ENCODE data around the gene SIK2. TPM values are rescaled to one million over a fixed set of nuclear protein-coding genes. Genes with fewer than 3 reads are reported as not detected.

Gene SIK2
- total RNA-seq, 4 donors from 2014 or later = 6.6 to 19.1 (median 16.2) TPM

- H3K9me3 ChIP-seq = no peaks in the 10 kb centered on the region
- 93 to 100% methylated on average over 3 of the region's 3 CpGs for WGBS, 2 donors (ENCODE audit: low coverage in 1 of 2)
- H3K36me3 ChIP-seq = peaks cover 0 to 11% (median 4%) of the 10 kb centered on the region in 4 donors
- no peak for TF ChIP-seq CTCF (IDR thresholded peaks at IDR 0.05)
- no peak for TF ChIP-seq POLR2A (IDR thresholded peaks at IDR 0.05)
- H3K4me1 ChIP-seq = peaks cover 0 to 5% (median 0%) of the 10 kb centered on the region in 4 donors
- H3K27me3 ChIP-seq = no peaks in the 10 kb centered on the region
- no peak for DNase-seq
- intact Hi-C loops (cut with DNase I; ENCODE audit: low total_unique reads) (no loop called here), in situ Hi-C loops (cut with MboI; ENCODE audit: low pct_ligation_motif_present in 1 of 4, low pct_unique_long_range_greater_than_20kb in 1 of 4, low sequenced_read_pairs in 3 of 4) (no loop called here)
- H3K27ac ChIP-seq = no peak overlapping the region
- no peak overlapping the region for H3K4me3 ChIP-seq
Observed at GRCh38 chr11:111698852-111699559, 96.8 kb downstream of the SIK2 start.

- Histone ChIP-seq H3K27me3 (no peaks in the 10 kb centered on the region), H3K9me3 (no peaks in the 10 kb centered on the region), H3K4me1 (peaks cover 0 to 3% (median 0%) of the 10 kb centered on the region in 4 donors), H3K27ac (no peak overlapping the region), H3K4me3 (no peak overlapping the region), H3K36me3 (peaks cover 0 to 15% (median 6%) of the 10 kb centered on the region in 4 donors)
- DNase-seq = no peak
- TF ChIP-seq POLR2AphosphoS5 (IDR thresholded peaks at IDR 0.05) = no peak
- TF ChIP-seq POLR2A (IDR thresholded peaks at IDR 0.05) = no peak
- no peak for TF ChIP-seq EP300 (IDR thresholded peaks at IDR 0.05; ENCODE audit: low read depth)
- no peak for TF ChIP-seq CTCF (IDR thresholded peaks at IDR 0.05)
- in situ Hi-C loops (cut with MboI; ENCODE audit: low pct_ligation_motif_present in 1 of 4, low pct_unique_long_range_greater_than_20kb in 1 of 4, low sequenced_read_pairs in 3 of 4) (no loop called here), intact Hi-C loops (cut with DNase I; ENCODE audit: low total_unique reads) (no loop called here)
- WGBS, 2 donors (ENCODE audit: low coverage in 1 of 2) = 96 to 100% methylated on average over 1 of the region's 1 CpG
Observed at GRCh38 chr11:111699579-111700156, 97.4 kb downstream of the SIK2 start.

GRCh38 chr11:111700162-111700561 is 97.9 kb downstream of the SIK2 start:
- Histone ChIP-seq H3K4me3 (no peak overlapping the region), H3K4me1 (no peaks in the 10 kb centered on the region), H3K36me3 (peaks cover 0 to 19% (median 7%) of the 10 kb centered on the region in 4 donors), H3K27me3 (no peaks in the 10 kb centered on the region), H3K27ac (no peak overlapping the region), H3K9me3 (no peaks in the 10 kb centered on the region)
- TF ChIP-seq CTCF (IDR thresholded peaks at IDR 0.05) (no peak), EP300 (IDR thresholded peaks at IDR 0.05; ENCODE audit: low read depth) (no peak), POLR2A (IDR thresholded peaks at IDR 0.05) (no peak), POLR2AphosphoS5 (IDR thresholded peaks at IDR 0.05) (no peak)
- 92 to 100% methylated on average over 1 of the region's 1 CpG for WGBS, 2 donors (ENCODE audit: low coverage in 1 of 2)
- no peak for DNase-seq
- intact Hi-C loops (cut with DNase I; ENCODE audit: low total_unique reads) (no loop called here), in situ Hi-C loops (cut with MboI; ENCODE audit: low pct_ligation_motif_present in 1 of 4, low pct_unique_long_range_greater_than_20kb in 1 of 4, low sequenced_read_pairs in 3 of 4) (no loop called here)

- 93 to 96% methylated on average over 5 of the region's 5 CpGs for WGBS, 2 donors (ENCODE audit: low coverage in 1 of 2)
- Histone ChIP-seq H3K4me3 (no peak overlapping the region), H3K9me3 (no peaks in the 10 kb centered on the region), H3K27ac (no peak overlapping the region), H3K4me1 (peaks cover 0 to 12% (median 2%) of the 10 kb centered on the region in 4 donors), H3K36me3 (peaks cover 0 to 28% (median 7%) of the 10 kb centered on the region in 4 donors), H3K27me3 (no peaks in the 10 kb centered on the region)
- intact Hi-C loops (cut with DNase I; ENCODE audit: low total_unique reads) = no loop called here
- TF ChIP-seq CTCF (IDR thresholded peaks at IDR 0.05) (no peak), POLR2A (IDR thresholded peaks at IDR 0.05) (no peak), POLR2AphosphoS5 (IDR thresholded peaks at IDR 0.05) (no peak), EP300 (IDR thresholded peaks at IDR 0.05; ENCODE audit: low read depth) (no peak)
- DNase-seq = no peak
- in situ Hi-C loops (cut with MboI; ENCODE audit: low pct_ligation_motif_present in 1 of 4, low pct_unique_long_range_greater_than_20kb in 1 of 4, low sequenced_read_pairs in 3 of 4) = no loop called here
Observed at GRCh38 chr11:111702623-111703022, 100.4 kb downstream of the SIK2 start.
